Liver (tissue), 3 donors: ENCODE measurements around the gene TMPRSS11A.

Source experiments
- HNF4A ChIP-seq, 2 donors: conservative IDR thresholded peaks; 2 replicates each; pipeline ENCODE4 v1.6.1; 2016; ENCODE audit warnings: antibody characterized with exemption in 2 of 2, mild to moderate bottlenecking in 2 of 2
- RXRA ChIP-seq, 2 donors: IDR thresholded peaks; 2 replicates each; pipeline ENCODE4 v1.6.1; 2017 to 2018; ENCODE audit warnings: antibody characterized with exemption in 2 of 2, mild to moderate bottlenecking in 1 of 2
- TAF1 ChIP-seq: conservative IDR thresholded peaks from 2 replicates; pipeline ENCODE4 v1.6.1; 2016; ENCODE audit warnings: antibody characterized with exemption, mild to moderate bottlenecking
- TF ChIP-seq, protein P1 (sequence below): fragments of 150-350 bp; IDR thresholded peaks from 2 replicates; pipeline ENCODE4 v1.5.1; 2017; ENCODE audit warnings: improper control_type of control experiment, low read depth, low read length; ENCODE audit not compliant: missing input control
- TF ChIP-seq, protein P2 (sequence below): IDR thresholded peaks from 2 replicates; pipeline ENCODE4 v1.6.1; 2016; ENCODE audit warnings: antibody characterized with exemption
- TF ChIP-seq, protein P3 (sequence below): IDR thresholded peaks from 2 replicates; pipeline ENCODE4 v1.6.1; 2016; ENCODE audit warnings: antibody characterized with exemption
- donor health status: healthy.
- donor health status: healthy.

DNA sequence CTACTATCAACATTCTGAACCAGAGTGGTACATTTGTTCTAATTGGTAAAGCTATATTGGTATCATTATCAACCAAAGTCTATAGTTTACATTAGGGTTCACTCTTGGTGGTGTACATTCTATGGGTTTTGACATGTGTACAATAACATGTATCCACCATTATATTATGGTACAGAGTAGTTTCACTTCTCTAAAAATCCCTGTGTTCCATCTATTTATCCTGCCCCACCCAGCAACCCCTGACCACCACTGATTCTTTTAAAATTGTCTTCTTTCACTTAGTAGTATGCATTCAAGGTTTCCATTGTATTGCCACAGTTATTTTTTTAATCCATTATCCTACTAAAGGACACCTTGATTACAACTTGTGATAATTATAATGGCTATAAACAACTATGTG lies 64.2 kb downstream of the TMPRSS11A start:
- TF ChIP-seq RXRA (IDR thresholded peaks at IDR 0.05) (no peak), HNF4A (conservative IDR thresholded peaks at IDR 0.05) (no peak), TAF1 (no peak)
- TF ChIP-seq, protein P1, sequence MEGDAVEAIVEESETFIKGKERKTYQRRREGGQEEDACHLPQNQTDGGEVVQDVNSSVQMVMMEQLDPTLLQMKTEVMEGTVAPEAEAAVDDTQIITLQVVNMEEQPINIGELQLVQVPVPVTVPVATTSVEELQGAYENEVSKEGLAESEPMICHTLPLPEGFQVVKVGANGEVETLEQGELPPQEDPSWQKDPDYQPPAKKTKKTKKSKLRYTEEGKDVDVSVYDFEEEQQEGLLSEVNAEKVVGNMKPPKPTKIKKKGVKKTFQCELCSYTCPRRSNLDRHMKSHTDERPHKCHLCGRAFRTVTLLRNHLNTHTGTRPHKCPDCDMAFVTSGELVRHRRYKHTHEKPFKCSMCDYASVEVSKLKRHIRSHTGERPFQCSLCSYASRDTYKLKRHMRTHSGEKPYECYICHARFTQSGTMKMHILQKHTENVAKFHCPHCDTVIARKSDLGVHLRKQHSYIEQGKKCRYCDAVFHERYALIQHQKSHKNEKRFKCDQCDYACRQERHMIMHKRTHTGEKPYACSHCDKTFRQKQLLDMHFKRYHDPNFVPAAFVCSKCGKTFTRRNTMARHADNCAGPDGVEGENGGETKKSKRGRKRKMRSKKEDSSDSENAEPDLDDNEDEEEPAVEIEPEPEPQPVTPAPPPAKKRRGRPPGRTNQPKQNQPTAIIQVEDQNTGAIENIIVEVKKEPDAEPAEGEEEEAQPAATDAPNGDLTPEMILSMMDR: no peak
- TF ChIP-seq, protein P2, sequence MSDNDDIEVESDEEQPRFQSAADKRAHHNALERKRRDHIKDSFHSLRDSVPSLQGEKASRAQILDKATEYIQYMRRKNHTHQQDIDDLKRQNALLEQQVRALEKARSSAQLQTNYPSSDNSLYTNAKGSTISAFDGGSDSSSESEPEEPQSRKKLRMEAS: no peak
- TF ChIP-seq, protein P3, sequence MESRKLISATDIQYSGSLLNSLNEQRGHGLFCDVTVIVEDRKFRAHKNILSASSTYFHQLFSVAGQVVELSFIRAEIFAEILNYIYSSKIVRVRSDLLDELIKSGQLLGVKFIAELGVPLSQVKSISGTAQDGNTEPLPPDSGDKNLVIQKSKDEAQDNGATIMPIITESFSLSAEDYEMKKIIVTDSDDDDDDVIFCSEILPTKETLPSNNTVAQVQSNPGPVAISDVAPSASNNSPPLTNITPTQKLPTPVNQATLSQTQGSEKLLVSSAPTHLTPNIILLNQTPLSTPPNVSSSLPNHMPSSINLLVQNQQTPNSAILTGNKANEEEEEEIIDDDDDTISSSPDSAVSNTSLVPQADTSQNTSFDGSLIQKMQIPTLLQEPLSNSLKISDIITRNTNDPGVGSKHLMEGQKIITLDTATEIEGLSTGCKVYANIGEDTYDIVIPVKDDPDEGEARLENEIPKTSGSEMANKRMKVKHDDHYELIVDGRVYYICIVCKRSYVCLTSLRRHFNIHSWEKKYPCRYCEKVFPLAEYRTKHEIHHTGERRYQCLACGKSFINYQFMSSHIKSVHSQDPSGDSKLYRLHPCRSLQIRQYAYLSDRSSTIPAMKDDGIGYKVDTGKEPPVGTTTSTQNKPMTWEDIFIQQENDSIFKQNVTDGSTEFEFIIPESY: no peak
